Activated CD4-positive, alpha-beta T cell treated with anti-CD3 and anti-CD28 coated beads, Interleukin-2, amount 50 U/mL, for 24 hours (primary cell): ENCODE data around the gene GPC1.

Experiments used
- DNase-seq, 2 donors: peaks; one replicate each; pipeline ENCODE4 v3.0.0-alpha.2; 2020; ENCODE audit warnings: low read depth in 1 of 2, low spot score in 1 of 2

The GPC1 gene

DNA sequence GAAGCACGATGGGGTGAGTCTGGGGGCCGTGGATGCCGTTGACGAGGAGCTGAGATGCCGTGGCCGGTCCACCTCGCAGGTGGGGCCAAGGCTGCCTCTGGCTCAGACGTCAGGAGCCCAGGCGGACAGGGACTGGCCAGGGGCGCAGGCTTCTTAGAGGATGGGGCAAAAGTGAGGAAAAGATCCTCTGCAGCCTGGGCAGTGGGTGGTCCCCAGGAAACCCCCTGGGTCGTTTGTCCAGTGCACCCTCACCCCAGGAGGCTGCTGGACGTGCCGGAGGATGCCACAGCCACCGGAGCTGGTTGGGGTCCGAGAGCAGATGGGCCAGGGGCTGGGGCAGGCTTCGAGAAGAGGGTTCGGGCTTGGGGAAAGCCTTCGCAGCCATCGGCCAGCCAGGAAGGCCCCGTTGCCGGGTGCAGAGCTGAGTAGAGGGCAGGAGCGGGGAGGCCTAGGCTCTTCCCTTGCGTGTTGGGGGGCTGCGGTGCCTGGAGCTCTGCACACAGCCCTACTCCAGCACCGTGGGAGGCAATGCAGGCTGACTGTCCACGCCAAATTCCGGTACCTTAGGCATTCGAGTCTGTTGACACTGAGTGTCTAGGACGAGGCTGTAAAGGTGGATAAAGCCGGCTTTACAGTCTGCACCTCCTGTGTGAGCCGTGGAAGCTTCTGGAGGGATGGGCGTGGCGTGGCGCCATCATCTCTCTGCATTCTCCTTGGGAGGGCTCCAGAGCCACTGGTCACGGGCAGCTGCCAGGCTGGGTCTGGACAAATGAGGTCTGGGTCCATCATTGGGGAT is 18.8 kb downstream of the GPC1 start:
- DNase-seq, result no peak

DNA sequence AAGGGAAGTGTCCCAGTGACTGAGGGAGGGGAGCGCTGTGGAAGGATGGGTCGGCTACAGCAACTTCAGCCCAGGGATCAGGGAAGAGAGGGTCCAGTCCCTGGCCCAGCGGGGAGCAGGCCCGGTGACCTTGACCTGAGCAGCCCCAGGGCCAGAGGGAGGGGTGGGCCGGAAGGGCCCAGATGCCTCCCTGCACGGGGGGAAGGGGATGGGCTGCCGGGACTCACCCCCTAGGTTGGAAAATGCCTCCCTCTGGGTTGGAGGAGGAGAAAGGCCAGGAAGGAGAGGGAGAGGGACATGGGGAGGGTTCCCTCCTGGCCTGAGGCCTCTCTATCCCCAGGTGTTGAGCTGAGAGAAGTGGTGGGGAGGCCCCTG is 19.8 kb downstream of the GPC1 start:
- DNase-seq, result no peak

DNA sequence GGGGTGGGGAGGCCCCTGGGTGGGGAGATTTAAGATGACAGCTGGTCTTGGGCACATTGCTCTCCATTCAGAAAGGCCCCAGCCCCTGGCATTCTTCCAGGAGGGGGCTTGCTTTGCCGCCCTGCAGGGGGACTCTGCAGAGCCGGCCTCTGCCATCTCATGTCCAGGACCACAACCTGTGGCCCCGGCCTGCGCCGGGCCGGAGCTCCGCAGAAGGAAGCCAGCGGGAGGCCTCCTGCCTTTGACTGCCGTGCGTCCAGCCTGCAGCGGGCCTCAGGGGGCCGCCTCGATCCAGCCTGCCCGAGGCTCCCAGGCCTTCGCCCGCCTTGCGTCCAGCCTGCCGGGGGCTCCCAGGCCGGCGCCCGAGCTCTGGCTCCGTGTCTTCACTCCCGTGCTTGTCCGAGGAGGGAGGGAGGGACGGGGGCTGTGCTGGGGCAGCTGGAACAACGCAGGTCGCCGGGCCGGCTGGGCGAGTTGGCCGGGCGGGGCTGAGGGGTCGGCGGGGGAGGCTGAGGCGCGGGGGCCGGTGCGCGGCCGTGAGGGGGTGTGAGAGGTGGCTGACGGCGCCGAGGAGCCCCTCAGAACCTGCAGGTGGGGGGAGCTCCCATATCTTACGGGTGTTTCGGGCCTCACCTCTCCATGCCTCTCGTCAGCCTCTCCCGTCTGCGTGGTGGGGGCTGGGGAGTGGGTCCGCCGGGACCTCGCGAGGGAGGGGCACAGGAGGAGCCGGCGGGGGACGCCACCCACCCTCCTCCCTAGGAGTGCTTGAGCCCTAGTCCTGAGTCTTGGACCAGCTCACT is 20.4 kb downstream of the GPC1 start:
- DNase-seq, result no peak

DNA sequence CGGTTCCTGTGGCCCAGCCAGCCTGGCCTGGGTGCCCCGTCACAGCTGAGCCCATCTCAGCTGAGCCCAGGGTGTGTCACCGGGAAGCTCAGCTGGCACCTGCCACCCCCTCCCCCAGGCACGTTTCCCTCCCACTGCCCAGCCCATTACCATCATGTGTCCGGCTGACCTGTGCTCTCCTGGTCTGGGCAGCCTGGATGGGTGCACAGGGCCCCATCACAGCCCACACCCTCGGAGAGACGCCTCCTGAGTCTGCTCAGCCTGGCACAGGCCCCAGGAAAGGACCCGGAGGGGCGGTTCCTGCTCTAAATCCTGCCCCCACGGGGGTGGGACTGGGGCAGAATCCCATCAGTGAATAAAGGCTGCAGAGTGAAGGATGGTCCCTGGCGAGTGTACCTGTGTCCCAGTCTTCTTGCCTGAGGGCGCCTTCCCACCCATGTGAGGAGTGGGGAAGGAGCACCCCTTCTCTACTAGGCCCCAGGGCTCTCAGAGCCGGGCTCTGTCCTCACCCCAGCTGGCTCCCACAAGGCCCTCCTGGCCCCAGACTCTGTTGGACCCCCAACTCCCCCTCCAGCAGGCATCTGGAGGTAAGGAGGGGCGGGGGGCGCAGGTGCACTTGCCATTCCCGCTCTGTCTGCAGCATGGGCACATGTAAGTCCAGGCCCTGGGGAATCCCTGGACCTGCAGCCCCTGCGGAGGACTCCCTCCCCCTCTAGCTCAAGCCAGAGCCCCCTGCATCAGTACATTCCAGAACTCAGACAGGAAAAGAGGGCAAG is 21.2 kb downstream of the GPC1 start:
- no peak for DNase-seq

DNA sequence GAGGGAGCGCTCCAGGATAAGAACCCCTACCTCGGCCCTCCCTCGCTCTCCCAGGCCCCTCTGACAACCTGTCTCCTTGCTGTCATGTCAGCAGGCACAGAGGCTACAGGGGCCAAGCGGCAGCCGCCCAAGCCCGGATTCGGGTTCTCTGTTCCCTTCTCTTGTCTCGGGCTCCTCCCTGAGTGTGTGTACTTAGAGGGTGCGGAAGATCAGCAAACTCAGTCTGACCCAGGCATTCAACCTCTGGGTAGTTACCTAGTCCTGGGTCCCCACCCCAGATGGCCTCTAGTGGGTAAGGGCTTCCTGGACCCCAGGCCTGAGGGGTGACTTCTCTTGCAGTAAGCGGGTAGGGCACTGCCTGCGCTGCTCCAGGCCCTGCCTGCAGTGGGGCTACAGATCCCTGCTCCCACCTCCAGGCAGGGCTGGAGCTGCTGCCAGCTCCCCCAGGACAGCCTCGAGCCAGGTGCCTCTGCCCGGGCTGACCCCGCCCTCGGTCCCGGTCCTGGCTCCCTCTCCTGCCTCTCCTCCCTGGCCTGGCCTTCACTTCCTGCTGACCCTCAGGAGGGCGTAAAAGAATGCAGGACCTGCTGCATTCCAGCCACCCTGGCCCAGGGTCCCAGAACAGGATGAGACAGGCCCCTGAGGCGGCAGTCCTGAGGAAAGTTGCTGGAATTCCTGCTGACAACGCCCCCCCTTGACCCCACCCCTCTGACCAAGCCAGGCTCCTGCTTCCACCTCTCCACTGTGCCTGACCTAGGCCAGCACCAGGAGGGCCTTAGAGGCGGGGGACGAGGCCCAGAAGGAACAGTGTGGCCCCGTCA is 22.0 kb downstream of the GPC1 start:
- no peak for DNase-seq

DNA sequence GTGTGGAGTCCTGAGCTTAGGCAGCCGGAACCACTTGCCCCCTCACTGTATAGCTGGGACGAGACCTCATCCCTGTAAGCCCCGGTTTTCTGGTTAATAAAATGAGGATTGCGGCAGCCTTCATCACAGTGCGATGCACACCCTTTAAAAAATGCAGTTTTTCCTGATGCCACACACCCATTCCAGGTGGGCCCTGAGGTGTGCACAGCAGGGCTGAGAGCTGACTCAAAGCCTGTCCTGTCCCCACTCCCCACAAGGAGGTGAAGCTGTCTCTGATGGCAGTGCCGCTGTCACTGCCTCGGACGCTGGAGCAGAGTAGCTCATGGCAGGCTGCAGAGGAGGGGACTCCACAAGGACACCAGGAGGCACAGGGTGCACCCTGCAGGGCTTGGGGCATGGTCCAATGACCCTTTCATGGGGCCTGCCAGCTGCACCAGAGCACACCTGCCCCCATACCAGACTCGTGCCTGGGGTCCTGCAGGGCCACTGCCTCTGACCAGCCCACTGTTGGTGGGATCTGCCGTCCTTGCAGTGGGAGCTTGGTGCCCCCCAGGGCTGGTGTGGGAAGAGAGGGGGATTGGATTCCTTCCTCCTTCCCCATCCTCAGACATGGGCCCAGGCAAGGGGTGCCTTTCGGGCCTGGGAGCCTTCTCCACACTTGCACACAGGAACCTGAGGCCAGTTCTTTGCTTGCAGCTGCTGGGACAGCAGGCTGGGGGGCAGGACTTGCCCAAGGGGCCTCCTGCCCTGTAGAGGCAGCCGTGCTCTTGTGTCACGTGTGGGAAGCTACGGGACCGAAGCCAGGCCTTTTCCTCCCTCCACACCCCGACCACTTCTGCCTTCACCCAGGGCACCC is 22.8 kb downstream of the GPC1 start:
- no peak for DNase-seq

DNA sequence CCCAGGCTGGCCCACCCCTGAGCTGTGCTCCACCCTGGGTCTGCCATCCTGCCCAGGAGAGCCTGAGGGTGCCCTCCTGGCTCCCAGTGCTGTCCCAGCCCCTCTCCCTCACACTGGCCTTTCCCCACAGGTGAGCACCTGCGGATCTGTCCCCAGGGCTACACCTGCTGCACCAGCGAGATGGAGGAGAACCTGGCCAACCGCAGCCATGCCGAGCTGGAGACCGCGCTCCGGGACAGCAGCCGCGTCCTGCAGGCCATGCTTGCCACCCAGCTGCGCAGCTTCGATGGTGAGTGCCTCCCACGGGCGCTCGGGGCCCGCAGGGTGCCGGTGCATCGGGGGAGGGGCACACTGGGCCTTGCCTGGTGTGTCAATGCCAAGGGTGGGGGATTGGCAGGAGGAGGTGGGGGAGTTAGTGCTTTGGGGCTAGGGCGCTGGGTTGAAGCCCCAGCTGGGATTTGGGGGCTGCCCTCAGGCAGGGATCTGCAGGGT is 23.5 kb downstream of the GPC1 start:
- DNase-seq, result no peak

DNA sequence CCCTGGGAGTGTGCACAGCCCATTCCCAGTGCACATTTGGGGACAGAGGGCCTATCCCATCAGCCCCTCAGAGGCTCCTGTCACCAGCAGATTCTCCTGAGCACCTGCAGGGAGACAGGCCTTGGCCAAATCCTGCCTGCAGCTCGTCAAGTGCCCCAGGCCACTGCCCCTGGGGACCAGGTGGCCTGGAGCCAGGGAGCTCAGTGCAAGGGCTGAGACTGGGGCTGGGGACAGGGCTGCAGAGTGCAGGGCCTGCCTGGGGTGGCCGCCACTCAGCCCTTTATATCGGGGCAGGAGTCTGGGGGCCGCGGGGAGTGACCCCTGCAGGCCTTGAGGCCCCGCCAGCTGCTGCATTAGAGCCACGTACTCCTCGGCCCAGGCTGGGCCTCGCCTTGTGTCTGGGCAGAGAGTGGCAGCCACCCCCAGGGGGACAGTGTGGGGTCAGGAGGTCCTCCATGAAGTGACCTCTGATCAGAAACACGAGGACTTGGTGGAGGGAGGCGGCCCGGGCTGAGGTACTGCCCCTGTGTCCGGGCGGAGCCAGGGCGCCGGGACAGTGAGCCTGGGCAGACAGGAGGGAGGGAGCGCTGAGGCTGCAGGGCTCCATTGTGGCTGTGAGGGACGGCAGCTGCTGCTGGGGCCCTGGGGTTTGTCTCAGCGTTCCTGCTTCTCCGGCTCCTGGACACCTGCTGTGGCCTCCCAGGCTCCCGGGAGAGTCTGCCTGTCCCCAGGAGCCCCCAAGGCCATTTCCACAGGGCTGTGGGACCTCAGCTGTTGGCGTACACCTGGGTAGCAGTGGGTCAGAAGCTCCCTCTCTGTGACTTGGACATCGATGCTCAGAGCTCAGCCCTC is 24.2 kb downstream of the GPC1 start:
- DNase-seq, result no peak

DNA sequence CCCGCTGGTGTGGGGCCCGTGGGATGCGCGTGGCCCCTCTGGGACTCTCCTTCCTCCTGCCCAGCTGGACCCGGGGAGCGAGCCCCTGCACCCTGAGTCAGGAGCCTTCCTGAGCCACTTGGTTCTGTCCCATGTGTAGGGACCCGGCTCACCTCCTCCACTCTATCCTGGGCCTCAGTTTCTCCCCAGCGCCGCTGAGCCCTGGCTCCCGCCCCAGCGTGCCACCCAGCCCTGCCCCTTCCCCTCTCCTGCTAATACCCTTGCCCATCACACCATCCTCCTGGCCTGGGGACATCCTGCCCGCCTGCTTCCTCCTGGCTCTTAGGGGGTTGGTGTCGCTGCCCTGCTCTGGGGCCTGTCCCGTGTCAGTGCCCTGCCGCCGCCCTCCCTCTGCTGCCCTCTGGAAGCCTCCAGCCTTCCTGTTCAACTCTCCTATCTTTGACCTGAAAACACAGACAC is 24.8 kb downstream of the GPC1 start:
- no peak for DNase-seq

DNA sequence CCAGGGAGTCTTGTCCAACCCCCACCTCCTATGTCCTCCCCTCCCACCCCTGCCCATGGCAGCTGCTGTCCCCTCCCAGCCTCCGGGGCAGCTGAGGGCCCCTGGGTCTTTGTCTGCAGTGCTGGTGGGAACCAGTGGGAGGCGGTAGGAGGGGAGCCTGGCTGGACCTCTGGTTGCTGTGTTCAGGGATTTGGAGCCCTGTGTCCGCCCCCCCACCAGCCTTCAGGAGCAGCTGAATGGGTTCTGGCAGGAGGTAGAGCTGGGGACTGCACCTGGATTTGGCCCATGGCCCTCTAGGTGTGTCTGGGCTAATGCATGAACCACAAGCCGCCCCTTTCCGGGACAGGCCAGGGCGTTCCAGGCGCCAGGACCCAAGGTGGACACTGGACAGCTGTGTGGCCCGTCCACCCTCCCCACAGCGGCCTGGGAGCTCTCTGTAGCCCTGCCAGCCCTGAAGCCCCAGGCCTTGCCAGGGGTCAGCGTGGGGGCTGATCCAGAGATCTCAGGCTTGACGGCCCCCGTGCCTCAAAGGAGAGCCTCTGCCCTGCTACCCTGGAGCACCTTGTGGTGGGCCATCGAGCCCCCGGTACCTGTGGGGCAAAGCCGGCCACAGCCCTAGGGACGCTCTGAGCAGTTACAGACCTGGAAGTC is 25.4 kb downstream of the GPC1 start:
- no peak for DNase-seq

DNA sequence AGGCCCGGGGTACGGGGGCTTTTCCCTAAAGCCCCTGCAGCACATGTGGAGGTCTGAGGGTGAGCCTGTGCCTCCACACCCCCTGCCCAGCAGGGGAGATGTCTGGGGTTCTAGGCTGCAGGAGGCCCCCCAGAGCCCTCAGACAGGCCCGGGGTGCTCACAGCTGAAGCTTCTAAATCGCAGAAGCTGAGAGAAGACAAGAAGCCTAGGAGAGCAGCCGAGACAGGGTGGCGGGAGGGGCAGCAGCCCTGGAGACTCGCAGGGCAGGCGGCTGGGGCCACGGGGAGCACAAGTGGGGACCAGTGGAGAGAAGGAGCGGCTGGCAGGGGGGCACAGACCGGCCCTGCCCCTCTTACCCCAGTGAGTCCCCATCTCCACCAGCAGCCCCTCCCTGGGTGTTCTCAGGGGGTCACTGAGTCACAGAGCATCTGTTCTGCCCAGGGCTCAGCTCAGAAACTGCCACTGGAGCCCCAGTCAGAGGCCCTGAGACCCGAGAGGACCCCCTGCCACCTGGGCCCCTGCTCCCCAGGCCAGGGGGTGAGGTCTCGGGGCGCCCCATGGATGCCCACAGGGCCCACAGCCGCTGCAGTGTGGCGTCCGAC is 26.1 kb downstream of the GPC1 start:
- no peak for DNase-seq

DNA sequence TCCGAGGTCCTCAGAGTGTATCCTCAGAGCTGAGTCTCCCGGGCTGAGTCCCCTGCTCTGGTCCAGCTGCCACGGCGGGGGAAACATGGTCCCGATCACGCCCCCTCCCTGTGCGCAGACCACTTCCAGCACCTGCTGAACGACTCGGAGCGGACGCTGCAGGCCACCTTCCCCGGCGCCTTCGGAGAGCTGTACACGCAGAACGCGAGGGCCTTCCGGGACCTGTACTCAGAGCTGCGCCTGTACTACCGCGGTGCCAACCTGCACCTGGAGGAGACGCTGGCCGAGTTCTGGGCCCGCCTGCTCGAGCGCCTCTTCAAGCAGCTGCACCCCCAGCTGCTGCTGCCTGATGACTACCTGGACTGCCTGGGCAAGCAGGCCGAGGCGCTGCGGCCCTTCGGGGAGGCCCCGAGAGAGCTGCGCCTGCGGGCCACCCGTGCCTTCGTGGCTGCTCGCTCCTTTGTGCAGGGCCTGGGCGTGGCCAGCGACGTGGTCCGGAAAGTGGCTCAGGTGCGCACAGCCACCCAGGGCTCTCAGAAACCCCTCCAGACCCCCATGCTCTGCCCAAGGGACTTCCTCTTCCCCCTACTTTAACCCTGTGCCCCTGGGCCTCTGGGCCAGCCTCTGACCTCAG is 26.7 kb downstream of the GPC1 start:
- no peak for DNase-seq

DNA sequence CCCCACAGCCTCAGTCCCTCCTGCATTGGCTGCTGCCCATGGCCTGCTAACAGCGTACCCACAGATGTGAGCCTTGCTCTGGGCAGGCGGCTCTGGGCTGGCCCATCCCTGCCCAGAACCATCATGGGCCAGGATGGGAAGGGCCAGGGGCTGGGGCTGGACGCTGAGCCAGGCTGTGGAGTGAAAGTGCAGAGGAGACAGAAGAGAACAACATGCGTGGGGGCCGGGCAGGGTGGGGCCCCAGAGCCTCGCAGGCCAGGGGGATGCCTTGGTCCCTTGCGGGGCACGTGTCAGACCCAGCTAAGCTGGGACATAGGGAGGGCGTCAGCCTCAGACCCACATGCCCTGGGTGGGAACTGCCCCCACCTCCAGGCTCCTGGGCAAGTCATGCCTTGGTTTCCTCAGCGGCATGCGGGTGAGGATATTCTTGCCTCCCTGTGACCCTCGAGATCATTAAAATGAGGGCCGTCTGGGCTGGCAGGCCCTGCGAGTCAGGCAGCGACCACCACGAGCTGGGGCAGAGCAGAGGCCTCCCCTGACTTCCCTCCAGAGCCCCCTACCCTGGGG is 27.3 kb downstream of the GPC1 start:
- no peak for DNase-seq

DNA sequence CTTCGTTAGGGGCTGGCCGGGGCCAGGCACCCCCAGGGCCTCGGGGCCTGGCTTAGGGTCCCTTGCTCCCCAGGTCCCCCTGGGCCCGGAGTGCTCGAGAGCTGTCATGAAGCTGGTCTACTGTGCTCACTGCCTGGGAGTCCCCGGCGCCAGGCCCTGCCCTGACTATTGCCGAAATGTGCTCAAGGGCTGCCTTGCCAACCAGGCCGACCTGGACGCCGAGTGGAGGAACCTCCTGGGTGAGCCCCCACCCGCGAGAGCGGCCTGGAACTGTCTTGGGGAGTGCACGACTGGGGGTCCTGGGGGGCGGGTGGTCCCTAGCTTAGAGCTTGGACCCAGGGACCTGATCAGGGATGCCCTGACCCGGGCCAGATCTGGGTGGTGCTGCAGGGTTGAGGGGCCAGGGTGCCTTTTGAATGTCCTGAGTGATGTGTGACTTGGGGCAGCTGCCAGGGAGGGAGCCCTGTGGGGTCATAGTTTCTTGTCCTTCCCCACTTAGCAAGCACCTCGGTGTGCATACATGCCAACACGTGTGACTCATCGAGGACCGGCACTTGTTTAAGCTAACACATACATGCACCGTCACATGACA is 27.9 kb downstream of the GPC1 start:
- DNase-seq, result no peak

DNA sequence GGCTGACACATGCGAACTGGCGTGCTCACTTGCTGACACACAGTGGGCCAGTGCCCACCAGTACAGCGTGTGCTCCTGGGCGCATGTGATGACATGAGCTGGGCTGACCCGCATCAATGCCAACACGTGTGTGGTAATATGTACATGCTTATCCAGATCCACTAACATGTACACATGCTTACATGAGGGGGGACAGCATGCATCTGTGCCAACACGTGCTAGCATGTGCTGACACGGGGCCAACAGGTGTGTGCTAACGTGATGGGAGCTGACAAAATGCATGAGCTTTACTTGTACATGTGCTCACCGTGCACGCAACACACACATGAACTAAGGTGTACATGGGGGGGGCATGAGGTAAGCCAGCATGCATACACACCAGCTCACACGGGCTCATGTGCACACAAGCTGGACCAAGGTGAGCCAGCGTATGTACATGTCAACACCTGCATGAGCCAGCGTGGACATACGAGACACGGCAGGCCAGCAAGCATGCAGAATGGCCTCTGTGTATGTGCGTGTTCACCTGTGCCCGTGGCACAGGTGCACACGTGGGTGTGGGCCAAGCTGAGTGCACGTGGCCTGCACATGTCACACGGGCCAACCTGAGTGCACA is 28.5 kb downstream of the GPC1 start:
- no peak for DNase-seq

DNA sequence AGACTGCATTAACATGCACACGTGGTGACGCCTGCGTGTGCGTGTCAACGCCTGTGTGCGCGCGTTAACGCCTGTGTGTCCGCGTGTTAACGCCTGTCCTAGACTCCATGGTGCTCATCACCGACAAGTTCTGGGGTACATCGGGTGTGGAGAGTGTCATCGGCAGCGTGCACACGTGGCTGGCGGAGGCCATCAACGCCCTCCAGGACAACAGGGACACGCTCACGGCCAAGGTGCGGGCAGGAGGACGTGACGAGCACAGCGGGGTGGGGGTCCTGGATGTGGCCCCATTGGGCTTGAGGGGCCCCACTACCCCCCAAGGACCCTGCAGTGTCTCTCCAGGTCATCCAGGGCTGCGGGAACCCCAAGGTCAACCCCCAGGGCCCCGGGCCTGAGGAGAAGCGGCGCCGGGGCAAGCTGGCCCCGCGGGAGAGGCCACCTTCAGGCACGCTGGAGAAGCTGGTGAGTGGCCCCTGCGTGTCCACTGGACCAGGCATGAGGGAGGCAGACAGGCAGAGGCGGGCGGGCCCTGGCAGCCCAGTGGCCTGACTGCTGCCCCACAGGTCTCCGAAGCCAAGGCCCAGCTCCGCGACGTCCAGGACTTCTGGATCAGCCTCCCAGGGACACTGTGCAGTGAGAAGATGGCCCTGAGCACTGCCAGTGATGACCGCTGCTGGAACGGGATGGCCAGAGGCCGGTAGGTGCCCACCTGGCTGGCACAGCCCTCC is 29.2 kb downstream of the GPC1 start:
- DNase-seq, result no peak
